IMR-90 (cell line): Measurements from ENCODE around the gene AXL. TPM values are rescaled to one million over a fixed set of nuclear protein-coding genes. Genes with fewer than 3 reads are reported as not detected.
A peak's percentile ranks its signal among the peaks of the same experiment; 100 is the strongest.

ENCODE experiments used
- ATAC-seq: fragments of 200-7000 bp; cut with Tn5 transposase; 2 replicates; pipeline ENCODE4 v1.9.1; 2020; ENCODE audit warnings: low read depth, mild to moderate bottlenecking, moderate library complexity
- BruUV-seq: library from RNA; stranded (reverse); fragments of 400-500 nt; replicated peaks from 2 replicates; lab custom pipeline; 2021; lab: Mats Ljungman, UMichigan
- CTCF ChIA-PET: fragments of 300-600 bp; formaldehyde crosslinking; extraction: SDS; loops from one replicate; lab custom pipeline; 2021; ENCODE audit warnings: antibody characterized with exemption; lab: Yijun Ruan, JAX
- POLR2A ChIA-PET: fragments of 300-600 bp; sonication (Branson Sonifier 250); formaldehyde crosslinking; loops from one replicate; lab custom pipeline; 2022; ENCODE audit warnings: antibody characterized with exemption; ENCODE audit not compliant: unreplicated experiment; lab: Charles Lee
- DNase-seq: peaks from one replicate; pipeline ENCODE4 v3.0.0; 2013
- H2AFZ ChIP-seq: replicated peaks from 2 replicates; pipeline ENCODE3; 2013; ENCODE audit warnings: low read length, mild to moderate bottlenecking; ENCODE audit not compliant: poor library complexity
- H2AK5ac ChIP-seq: 2 replicates; pipeline ENCODE4 v1.6.1; 2013; ENCODE audit warnings: low read depth, low read length, inconsistent platforms
- H2AK9ac ChIP-seq: replicated peaks from 2 replicates; pipeline ENCODE3; 2013; ENCODE audit warnings: mild to moderate bottlenecking, low read depth, low read length, moderate library complexity; ENCODE audit not compliant: poor library complexity
- H2BK120ac ChIP-seq: 2 replicates; pipeline ENCODE4 v1.6.1; 2013; ENCODE audit warnings: low read depth, low read length, inconsistent platforms
- H2BK15ac ChIP-seq: 3 replicates; pipeline ENCODE4 v1.6.1; 2013; ENCODE audit warnings: low read depth, low read length, inconsistent platforms
- H2BK20ac ChIP-seq: 2 replicates; pipeline ENCODE4 v1.6.1; 2013; ENCODE audit warnings: low read depth, mild to moderate bottlenecking, inconsistent platforms, low read length, moderate library complexity
- H2BK5ac ChIP-seq: 2 replicates; pipeline ENCODE4 v1.6.1; 2013; ENCODE audit warnings: mild to moderate bottlenecking, low read depth, low read length, inconsistent platforms; ENCODE audit not compliant: poor library complexity, severe bottlenecking
- H3K14ac ChIP-seq: replicated peaks from 2 replicates; pipeline ENCODE4 v1.6.1; 2013; ENCODE audit warnings: low read depth, low read length, inconsistent platforms
- H3K18ac ChIP-seq: 2 replicates; pipeline ENCODE4 v1.6.1; 2013; ENCODE audit warnings: low read depth, low read length, control low read depth
- H3K23ac ChIP-seq: 2 replicates; pipeline ENCODE4 v1.6.1; 2013; ENCODE audit warnings: low read depth, low read length, inconsistent platforms
- H3K27ac ChIP-seq: 2 replicates; pipeline ENCODE4 v1.5.1; 2013; ENCODE audit warnings: mild to moderate bottlenecking, control low read depth, low read length; ENCODE audit not compliant: insufficient read depth
- H3K27me3 ChIP-seq: 2 replicates; pipeline ENCODE4 v1.6.1; 2013; ENCODE audit warnings: low read length; ENCODE audit not compliant: control insufficient read depth, insufficient read depth
- H3K36me3 ChIP-seq: 2 replicates; pipeline ENCODE4 v1.6.1; 2013; ENCODE audit warnings: low read length, mixed read lengths; ENCODE audit not compliant: control insufficient read depth, insufficient read depth
- H3K4ac ChIP-seq: 2 replicates; pipeline ENCODE4 v1.6.1; 2013; ENCODE audit warnings: low read depth, low read length, inconsistent platforms
- H3K4me1 ChIP-seq: 2 replicates; pipeline ENCODE4 v1.6.1; 2013; ENCODE audit warnings: low read length, mixed read lengths; ENCODE audit not compliant: control insufficient read depth, insufficient read depth
- H3K4me2 ChIP-seq: 2 replicates; pipeline ENCODE4 v1.6.1; 2013; ENCODE audit warnings: low read depth, mild to moderate bottlenecking, control low read depth, low read length, moderate library complexity
- H3K4me3 ChIP-seq: 2 replicates; pipeline ENCODE4 v1.5.1; 2013; ENCODE audit warnings: low read depth, mild to moderate bottlenecking, control low read depth, low read length, moderate library complexity; ENCODE audit not compliant: insufficient read depth
- H3K56ac ChIP-seq: 2 replicates; pipeline ENCODE4 v1.6.1; 2013; ENCODE audit warnings: low read length, inconsistent platforms; ENCODE audit not compliant: insufficient read depth; ENCODE audit errors: extremely low read depth
- H3K79me1 ChIP-seq, 2 experiments: 2 replicates each; pipeline ENCODE4 v1.6.1; 2013; ENCODE audit warnings: low read length in 2 of 2, inconsistent platforms in 1 of 2, low read depth in 1 of 2
- H3K9ac ChIP-seq: 2 replicates; pipeline ENCODE4 v1.6.1; 2013; ENCODE audit warnings: low read depth, low read length, control low read depth
- H3K9me1 ChIP-seq: 2 replicates; pipeline ENCODE4 v1.6.1; 2013; ENCODE audit warnings: low read length, inconsistent platforms; ENCODE audit not compliant: insufficient read depth
- H3K9me3 ChIP-seq: 2 replicates; pipeline ENCODE4 v1.6.1; 2013; ENCODE audit warnings: low read length; ENCODE audit not compliant: control insufficient read depth, insufficient read depth
- H4K20me1 ChIP-seq: 2 replicates; pipeline ENCODE4 v1.6.1; 2013; ENCODE audit warnings: low read length, inconsistent platforms; ENCODE audit not compliant: insufficient read depth
- H4K5ac ChIP-seq: 2 replicates; pipeline ENCODE4 v1.6.1; 2013; ENCODE audit warnings: mild to moderate bottlenecking, low read depth, low read length, control low read depth
- H4K8ac ChIP-seq, 2 experiments: 2 replicates each; pipeline ENCODE4 v1.6.1; 2013; ENCODE audit warnings: low read depth in 2 of 2, low read length in 2 of 2, control low read depth in 1 of 2, inconsistent platforms in 1 of 2
- H4K91ac ChIP-seq: 2 replicates; pipeline ENCODE4 v1.6.1; 2013; ENCODE audit warnings: low read depth, low read length, inconsistent platforms; ENCODE audit not compliant: insufficient read depth
- CEBPB ChIP-seq: IDR thresholded peaks from 2 replicates; pipeline ENCODE4 v1.6.1; 2012; ENCODE audit warnings: low read depth, low read length, improper control_type of control experiment
- FOS ChIP-seq: fragments of 150-350 bp; IDR thresholded peaks from 2 replicates; pipeline ENCODE4 v1.6.1; 2016; ENCODE audit warnings: low read depth, low read length
- MAZ ChIP-seq: IDR thresholded peaks from 2 replicates; pipeline ENCODE4 v1.6.1; 2012; ENCODE audit warnings: low read depth, mild to moderate bottlenecking, low read length, improper control_type of control experiment, moderate library complexity, borderline replicate concordance
- MXI1 ChIP-seq: IDR thresholded peaks from 2 replicates; pipeline ENCODE4 v1.6.1; 2012; ENCODE audit warnings: low read depth, mild to moderate bottlenecking, low read length, moderate library complexity, borderline replicate concordance
- POLR2A ChIP-seq: IDR thresholded peaks from 2 replicates; pipeline ENCODE4 v1.6.1; 2012; ENCODE audit warnings: mild to moderate bottlenecking, low read depth, low read length
- RFX5 ChIP-seq: IDR thresholded peaks from 2 replicates; pipeline ENCODE4 v1.8.0; 2012; ENCODE audit warnings: low read depth, mild to moderate bottlenecking, low read length, moderate library complexity
- WGBS, 2 experiments: methylation state at CpG; one replicate each; pipeline versions ENCODE4 v1.1.5 to v1.1.7; 2013; ENCODE audit warnings: missing lambda C conversion rate in 2 of 2; ENCODE audit not compliant: insufficient read length in 1 of 2; ENCODE audit errors: extremely low coverage in 2 of 2; 5-methylcytosine and 5-hydroxymethylcytosine counted together
- dilution Hi-C: fragments of 300-500 bp; cut with HindIII; formaldehyde crosslinking; loops from one replicate; pipeline ENCODE4 v1.14.3; 2018; ENCODE audit warnings: low sequenced_read_pairs; ENCODE audit not compliant: unreplicated experiment
- in situ Hi-C: fragments of 300-500 bp; cut with MboI; formaldehyde crosslinking; loops from 3 replicates; pipeline ENCODE4 v1.14.3; 2019; ENCODE audit warnings: low sequenced_read_pairs, inconsistent platforms, mixed read lengths
- intact Hi-C: fragments of 100-400 bp; cut with micrococcal nuclease; formaldehyde crosslinking; loops from 2 replicates; pipeline ENCODE4 v1.10.0; 2022
- polyA plus RNA-seq, 3 experiments: library from polyadenylated mRNA; depleted of rRNA; stranded (reverse); fragments of >200 nt; gene quantifications; 2 replicates each; pipeline ENCODE4 v1.2.3, GENCODE V29; 2012; ENCODE audit warnings: low replicate concordance in 1 of 3
- total RNA-seq: library from RNA; depleted of rRNA; stranded (reverse); fragments of >200 nt; gene quantifications from 2 replicates; pipeline ENCODE4 v1.2.3, GENCODE V29; 2012

Gene AXL
- total and polyA plus RNA-seq, 2 of the 4 experiments (the other 2 are of a cell fraction), result 212 to 466 TPM

DNA sequence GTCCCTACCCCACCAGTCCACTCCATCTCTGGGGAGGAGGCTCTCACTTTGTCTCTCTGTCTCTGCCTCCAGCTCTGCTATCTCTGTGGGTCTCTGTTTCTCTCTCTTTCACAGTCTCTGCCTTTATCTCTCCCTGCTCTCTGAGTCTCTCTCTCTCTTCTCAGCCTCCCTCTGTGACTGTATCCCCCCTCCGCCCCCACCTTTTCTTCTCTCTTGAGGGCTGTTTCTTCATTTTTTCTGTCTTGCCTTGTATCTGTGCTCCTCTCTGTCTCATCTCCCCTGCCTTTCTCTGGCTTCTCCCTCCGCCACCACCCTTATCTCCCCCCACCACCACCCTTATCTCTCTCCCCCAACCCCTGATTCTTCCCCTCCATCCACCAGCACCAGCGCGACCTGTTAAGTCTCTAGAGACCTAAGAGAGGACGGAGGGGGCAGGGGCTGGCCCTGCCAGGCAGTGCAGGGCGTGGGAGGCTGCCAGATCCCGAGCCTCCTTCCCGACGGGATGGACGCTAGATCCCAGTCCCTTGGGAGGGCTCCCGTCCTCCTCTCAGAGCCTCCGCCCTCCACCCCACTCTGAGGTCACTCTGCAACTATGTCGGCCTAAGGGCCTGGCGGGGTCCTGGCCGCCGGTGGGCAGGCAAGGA, 1.0 kb downstream of the AXL start:
- Histone ChIP-seq H2BK120ac (peak overlapping the region; percentile 89), H4K5ac (peak overlapping the region; percentile 83), H2AFZ (peak overlapping the region; percentile 37), H2BK5ac (peak overlapping the region; percentile 99), H3K56ac (peak overlapping the region; percentile 100), H3K4me1 (peaks cover 37% of the 10 kb centered on the region), H3K9me1 (peaks cover 21% of the 10 kb centered on the region), H2BK20ac (peak overlapping the region; percentile 53; the same call in 1 of the 2 replicates), H3K9me3 (no peaks in the 10 kb centered on the region), H3K36me3 (peaks cover 35% of the 10 kb centered on the region), H3K79me1 (peaks cover 10 to 52% of the 10 kb centered on the region in 2 experiments), H3K27me3 (no peaks in the 10 kb centered on the region), H4K91ac (peak overlapping the region; percentile 99), H3K4me2 (peak overlapping the region; percentile 83), H2AK5ac (peak overlapping the region; percentile 96), H4K8ac (peak overlapping the region; percentile 72 to 84), H4K20me1 (peaks cover 20% of the 10 kb centered on the region), H3K9ac (peak overlapping the region; percentile 99), H3K18ac (peak overlapping the region; percentile 93), H3K4me3 (peak overlapping the region; percentile 89), H2AK9ac (peak overlapping the region; percentile 99), H3K4ac (peak overlapping the region; percentile 99), H3K23ac (peak overlapping the region; percentile 100), H3K14ac (peak overlapping the region; percentile 100), H2BK15ac (peak overlapping the region; percentile 96), H3K27ac (peak overlapping the region; percentile 99)
- DNase-seq, result peak; percentile 67
- WGBS, 2 experiments, result no CpG with 5 or more reads among the region's 16 CpGs
- intact Hi-C loops (loop anchor here (5.0 kb wide), 1 partner anchor 92 kb away; the partner anchor contains the start of gene CCDC97), in situ Hi-C loops (no loop called here), dilution Hi-C loops (no loop called here)
- ChIA-PET POLR2A (no interaction called here), CTCF (interaction anchor here (2.5 kb wide), 1 partner anchor 43 kb away, joined by 10 read pairs; no protein-coding TSS in a partner anchor)
- ATAC-seq, result peak; percentile 13
- BruUV-seq, result no TSS peak
- TF ChIP-seq MAZ (peak; percentile 65; the same call in 1 of the 2 replicates), CEBPB (no peak), MXI1 (no peak), FOS (0 out of 2 replicates have a peak, but pooled peaks have one; percentile 2), RFX5 (no peak), POLR2A (peak; percentile 84)
